Measurements from ENCODE around the gene LAMB1.
"Not testable (repeated sequence)": the region's sequence is repeated elsewhere in the genome, so short reads cannot be mapped to it uniquely, and the experiment has no call there.

Gene LAMB1

GRCh38 chr7:108002726-108003598 is at the start of gene LAMB1:
LAMB1 (minus strand) TSS chr7:108003161; CDS start chr7:108002885, 276 bp downstream.
- peak; percentile 41 for DNase-seq

- no peak for DNase-seq
These were observed 48.5 kb upstream of the LAMB1 start for GRCh38 chr7:108051454-108051853.

- no peak for DNase-seq
These were observed 47.0 kb upstream of the LAMB1 start for GRCh38 chr7:108049962-108050361.

GRCh38 chr7:108048422-108048821 is 45.5 kb upstream of the LAMB1 start:
- DNase-seq: no peak

GRCh38 chr7:108046952-108047506 is 44.1 kb upstream of the LAMB1 start:
- DNase-seq: no peak

GRCh38 chr7:108045669-108046068 is 42.7 kb upstream of the LAMB1 start:
- no peak for DNase-seq

- no peak for DNase-seq
These were observed 42.2 kb upstream of the LAMB1 start for GRCh38 chr7:108045154-108045553.

- DNase-seq: no peak
These were observed 41.4 kb upstream of the LAMB1 start for GRCh38 chr7:108044345-108044744.

GRCh38 chr7:108038986-108039385 is 36.0 kb upstream of the LAMB1 start:
- DNase-seq: no peak

- DNase-seq: no peak
These were observed 34.8 kb upstream of the LAMB1 start for GRCh38 chr7:108037741-108038140.

- DNase-seq: no peak
These were observed 34.2 kb upstream of the LAMB1 start for GRCh38 chr7:108037140-108037539.

GRCh38 chr7:108034586-108034985 is 31.6 kb upstream of the LAMB1 start:
- DNase-seq: no peak

GRCh38 chr7:108033776-108034497 is 31.0 kb upstream of the LAMB1 start:
- no peak for DNase-seq

- not testable (repeated sequence) for DNase-seq
These were observed 30.3 kb upstream of the LAMB1 start for GRCh38 chr7:108033309-108033708.

GRCh38 chr7:108030516-108030915 is 27.6 kb upstream of the LAMB1 start:
- DNase-seq: no peak

GRCh38 chr7:108029034-108029433 is 26.1 kb upstream of the LAMB1 start:
- DNase-seq: no peak

GRCh38 chr7:108028111-108028510 is 25.1 kb upstream of the LAMB1 start:
- no peak for DNase-seq

GRCh38 chr7:108027239-108027638 is 24.3 kb upstream of the LAMB1 start:
- no peak for DNase-seq

GRCh38 chr7:108026647-108027046 is 23.7 kb upstream of the LAMB1 start:
- no peak for DNase-seq

GRCh38 chr7:108026116-108026515 is 23.2 kb upstream of the LAMB1 start:
- no peak for DNase-seq

GRCh38 chr7:108024538-108024937 is 21.6 kb upstream of the LAMB1 start:
- DNase-seq: no peak

- DNase-seq: no peak
These were observed 17.6 kb upstream of the LAMB1 start for GRCh38 chr7:108020585-108020984.

- DNase-seq: no peak
These were observed 15.7 kb upstream of the LAMB1 start for GRCh38 chr7:108018668-108019067.

GRCh38 chr7:108017776-108018151 is 14.8 kb upstream of the LAMB1 start:
- no peak for DNase-seq

Measured in hematopoietic multipotent progenitor cell treated with erythropoietin and hydrocortisone succinate and interleukin-3 and kit ligand, for 4 days (in vitro differentiated cells).